GM12878 (cell line): ENCODE data around the gene OR8G5. TPM values are rescaled to one million over a fixed set of nuclear protein-coding genes. Genes with fewer than 3 reads are reported as not detected.

Source experiments
- ATAC-seq: fragments of 200-7000 bp; cut with Tn5 transposase; 3 replicates; pipeline ENCODE4 v1.9.1; 2020; ENCODE audit warnings: mild to moderate bottlenecking, moderate library complexity
- BruUV-seq: library from RNA; stranded (reverse); fragments of 400-500 nt; replicated peaks from 2 replicates; lab custom pipeline; 2021; lab: Mats Ljungman, UMichigan
- CTCF ChIA-PET: fragments of 300-600 bp; sonication (Branson Sonifier 250); formaldehyde crosslinking; extraction: SDS; loops from one replicate; lab custom pipeline; 2021; ENCODE audit warnings: inconsistent platforms; lab: Yijun Ruan, JAX
- POLR2A ChIA-PET: fragments of 350-600 bp; formaldehyde crosslinking; extraction: SDS; loops from one replicate; lab custom pipeline; 2021; ENCODE audit warnings: inconsistent platforms; lab: Charles Lee
- RAD21 ChIA-PET: fragments of 300-600 bp; sonication (Branson Sonifier 250); formaldehyde crosslinking; loops from one replicate; lab custom pipeline; 2023; ENCODE audit warnings: antibody characterized with exemption; ENCODE audit not compliant: unreplicated experiment; lab: Charles Lee
- SMC1A ChIA-PET: fragments of 300-600 bp; sonication (Branson Sonifier 250); formaldehyde crosslinking; loops from one replicate; lab custom pipeline; 2023; ENCODE audit not compliant: unreplicated experiment, uncharacterized antibody; lab: Charles Lee
- DNase-seq: peaks from one replicate; pipeline ENCODE4 v3.0.0-alpha.2; 2011; ENCODE audit warnings: low read depth, low spot score
- FAIRE-seq: peaks from 3 replicates; lab custom pipeline; 2011; peaks lifted over from hg19 to GRCh38; lab: Jason Lieb, UNC
- H2AFZ ChIP-seq: 2 replicates; pipeline ENCODE4 v1.6.0; 2011; ENCODE audit warnings: low read depth, low read length, control low read depth; ENCODE audit not compliant: control insufficient read depth
- H3K27ac ChIP-seq: 2 replicates; pipeline ENCODE4 v1.5.1; 2011; ENCODE audit warnings: control low read depth; ENCODE audit not compliant: control insufficient read depth, insufficient read depth
- H3K27me3 ChIP-seq, 2 experiments: replicated peaks in 1 of 2; 2 replicates each; pipeline versions ENCODE4 v1.6.0 to v1.6.1; 2011; ENCODE audit warnings: low read length in 1 of 2; ENCODE audit not compliant: control insufficient read depth in 2 of 2, insufficient read depth in 2 of 2
- H3K36me3 ChIP-seq, 2 experiments: 2 replicates each; pipeline ENCODE4 v1.5.1; 2011; ENCODE audit warnings: low read length in 1 of 2; ENCODE audit not compliant: control insufficient read depth in 2 of 2, insufficient read depth in 2 of 2
- H3K4me1 ChIP-seq: 2 replicates; pipeline ENCODE4 v1.6.1; 2011; ENCODE audit warnings: mild to moderate bottlenecking, low read length, moderate library complexity, mixed read lengths; ENCODE audit not compliant: control insufficient read depth, insufficient read depth
- H3K4me2 ChIP-seq: 2 replicates; pipeline ENCODE4 v1.6.0; 2011; ENCODE audit warnings: control low read depth; ENCODE audit not compliant: control insufficient read depth, insufficient read depth
- H3K4me3 ChIP-seq: fragments of 200-600 bp; sonication (generic); 2 replicates; pipeline ENCODE4 v1.5.1; 2016
- H3K79me2 ChIP-seq: 2 replicates; pipeline ENCODE4 v1.6.0; 2011; ENCODE audit warnings: low read length; ENCODE audit not compliant: control insufficient read depth, insufficient read depth
- H3K9ac ChIP-seq: 2 replicates; pipeline ENCODE4 v1.8.0; 2011; ENCODE audit warnings: low read length, control low read depth, mixed read lengths; ENCODE audit not compliant: control insufficient read depth, insufficient read depth
- H3K9me3 ChIP-seq: replicated peaks from 3 replicates; pipeline ENCODE4 v1.5.1; 2011; ENCODE audit warnings: mild to moderate bottlenecking, low read length; ENCODE audit not compliant: control insufficient read depth, insufficient read depth
- H4K20me1 ChIP-seq: 2 replicates; pipeline ENCODE4 v1.6.0; 2011; ENCODE audit not compliant: control insufficient read depth, insufficient read depth
- EP300 ChIP-seq, 2 experiments: fragments of 150-350 bp in 1 of 2; IDR thresholded peaks; 2 replicates each; pipeline ENCODE4 v1.6.1; 2011 to 2012; ENCODE audit warnings: low read depth in 2 of 2, low read length in 2 of 2, borderline replicate concordance in 1 of 2, improper control_type of control experiment in 1 of 2, inconsistent platforms in 1 of 2; ENCODE audit not compliant: control insufficient read depth in 1 of 2
- GABPA ChIP-seq: IDR thresholded peaks from 2 replicates; pipeline ENCODE4 v1.6.1; 2014; ENCODE audit warnings: antibody characterized with exemption, low read depth, mild to moderate bottlenecking, inconsistent platforms
- JUNB ChIP-seq: IDR thresholded peaks from 2 replicates; pipeline ENCODE4 v1.6.1; 2016; ENCODE audit warnings: antibody characterized with exemption, mild to moderate bottlenecking
- KAT2A ChIP-seq: conservative IDR thresholded peaks from 2 replicates; pipeline ENCODE4 v1.6.1; 2011; ENCODE audit warnings: low read depth, low read length; ENCODE audit not compliant: control insufficient read depth
- KDM1A ChIP-seq: fragments of 200-600 bp; sonication (generic); IDR thresholded peaks from 2 replicates; pipeline ENCODE4 v1.6.1; 2016; ENCODE audit warnings: borderline replicate concordance
- MYB ChIP-seq: fragments of 150-350 bp; IDR thresholded peaks from 2 replicates; pipeline ENCODE4 v1.6.1; 2014; ENCODE audit warnings: mild to moderate bottlenecking, low read depth, low read length, borderline replicate concordance
- SP1 ChIP-seq: IDR thresholded peaks from one replicate; pipeline ENCODE4 v1.6.1; 2011; ENCODE audit warnings: low read depth, low read length
- SRF ChIP-seq, 2 experiments: IDR thresholded peaks; 2 replicates each; pipeline ENCODE4 v1.6.1; 2011; ENCODE audit warnings: low read depth in 2 of 2, low read length in 2 of 2, mild to moderate bottlenecking in 1 of 2, moderate library complexity in 1 of 2
- SUZ12 ChIP-seq: fragments of 200-600 bp; sonication (generic); IDR thresholded peaks from one replicate; pipeline ENCODE4 v1.6.1; 2018; ENCODE audit warnings: antibody characterized with exemption, mild to moderate bottlenecking; ENCODE audit not compliant: unreplicated experiment
- WGBS: methylation state at CpG from one replicate; pipeline ENCODE4 v1.1.6; 2016; ENCODE audit warnings: low lambda C conversion rate; ENCODE audit not compliant: insufficient replicate concordance, insufficient coverage; ENCODE audit errors: missing lambda C conversion rate; 5-methylcytosine and 5-hydroxymethylcytosine counted together
- in situ Hi-C: fragments of 300-500 bp; cut with MboI; formaldehyde crosslinking; loops from 9 replicates; pipeline ENCODE4 v1.14.3; 2018; ENCODE audit warnings: mixed read lengths
- intact Hi-C: fragments of 100-400 bp; cut with micrococcal nuclease; formaldehyde crosslinking; loops from one replicate; pipeline ENCODE4 v1.14.2; 2022; ENCODE audit not compliant: unreplicated experiment
- polyA plus RNA-seq, 11 experiments: library from polyadenylated mRNA; depleted of rRNA in 4 of 11; unstranded in 6 of 11; stranded (reverse) in 5 of 11; fragments of >200 nt; fragmentation: Nextera tagmentation in 4 of 11; fragmentation: Illumina TruSeq in 1 of 11; extraction: Ambion mirVana in 4 of 11; extraction: Trizol in 1 of 11; gene quantifications; 1 replicate in 1 of 11; 2 replicates in 10 of 11; pipeline versions ENCODE4 v1.2.1 to v1.2.3, GENCODE V29; 2011 to 2016; ENCODE audit warnings: inconsistent platforms in 2 of 11, missing spikeins in 2 of 11, low read depth in 1 of 11
- total RNA-seq, 4 experiments: library from RNA; depleted of rRNA in 3 of 4; stranded (reverse); fragments of >200 nt in 3 of 4; fragmentation: Illumina TruSeq in 1 of 4; extraction: Trizol in 1 of 4; gene quantifications; 2 replicates each; pipeline versions ENCODE4 v1.2.1 to v1.2.3, GENCODE V29; 2013 to 2021
- TF ChIP-seq, protein P1 (sequence below): fragments of 150-350 bp; IDR thresholded peaks from 2 replicates; pipeline ENCODE4 v1.6.1; 2016; ENCODE audit warnings: low read depth, low read length
- TF ChIP-seq, protein P2 (sequence below): fragments of 450-650 bp; IDR thresholded peaks from 2 replicates; pipeline ENCODE4 v1.6.1; 2016; ENCODE audit warnings: mild to moderate bottlenecking, moderate library complexity, borderline replicate concordance

Gene OR8G5
- total and polyA plus RNA-seq, 10 of the 15 experiments (the other 5 are each of a cell fraction or from before 2014, with no cell fraction given) = not detected

DNA sequence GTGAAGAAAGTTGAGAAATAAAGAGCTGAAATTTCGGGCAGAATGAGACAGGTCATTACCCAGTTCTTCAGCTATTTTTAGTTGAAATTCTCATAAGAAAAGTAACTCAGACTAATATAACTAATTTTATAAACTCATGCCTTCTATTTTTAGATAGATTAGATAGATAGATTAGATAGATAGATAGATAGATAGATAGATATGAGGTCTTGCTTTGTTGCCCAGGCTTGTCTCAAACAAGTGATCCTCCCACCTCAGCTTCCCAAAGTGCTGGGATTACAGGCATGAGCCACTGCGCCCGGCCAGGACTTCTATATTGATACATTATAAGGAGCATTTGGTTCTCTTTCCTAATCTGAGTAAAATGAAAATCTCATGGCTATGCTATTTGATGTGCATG lies 42.1 kb upstream of the OR8G5 start:
- DNase-seq (no peak), ATAC-seq (no peak), FAIRE-seq (no peak)
- intact Hi-C loops (no loop called here), in situ Hi-C loops (no loop called here)
- RAD21 ChIA-PET = no interaction called here
- H3K36me3 ChIP-seq = no peaks in the 10 kb centered on the region
- no peaks in the 10 kb centered on the region for H3K79me2 ChIP-seq
- H3K4me1 ChIP-seq = no peaks in the 10 kb centered on the region
- no peaks in the 10 kb centered on the region for H4K20me1 ChIP-seq
- SMC1A ChIA-PET = interaction anchor here (1.0 to 1.3 kb wide), 2 partner anchors 11 to 20 kb away, joined by 3 read pairs; no protein-coding TSS in a partner anchor
- H3K27ac ChIP-seq = no peak overlapping the region
- no TSS peak for BruUV-seq
- 24% methylated on average over 3 of the region's 3 CpGs for WGBS
- POLR2A ChIA-PET = no interaction called here
- no peaks in the 10 kb centered on the region; a peak in 1 of 4 replicates for H3K27me3 ChIP-seq
- TF ChIP-seq MYB (no peak), EP300 (IDR thresholded peaks at IDR 0.05; ENCODE audit: borderline replicate concordance in 1 of 2, control insufficient read depth in 1 of 2, low read depth in 2 of 2, low read length in 2 of 2) (no peak), GABPA (no peak), SUZ12 (no peak), KAT2A (no peak), KDM1A (no peak), SRF (IDR thresholded peaks at IDR 0.05; ENCODE audit: low read depth in 2 of 2, low read length in 2 of 2) (no peak)
- H3K9me3 ChIP-seq = no peaks in the 10 kb centered on the region
- CTCF ChIA-PET = no interaction called here
- H2AFZ ChIP-seq = no peak overlapping the region
- no peak overlapping the region for H3K9ac ChIP-seq
- H3K4me2 ChIP-seq = no peak overlapping the region
- no peak overlapping the region for H3K4me3 ChIP-seq

DNA sequence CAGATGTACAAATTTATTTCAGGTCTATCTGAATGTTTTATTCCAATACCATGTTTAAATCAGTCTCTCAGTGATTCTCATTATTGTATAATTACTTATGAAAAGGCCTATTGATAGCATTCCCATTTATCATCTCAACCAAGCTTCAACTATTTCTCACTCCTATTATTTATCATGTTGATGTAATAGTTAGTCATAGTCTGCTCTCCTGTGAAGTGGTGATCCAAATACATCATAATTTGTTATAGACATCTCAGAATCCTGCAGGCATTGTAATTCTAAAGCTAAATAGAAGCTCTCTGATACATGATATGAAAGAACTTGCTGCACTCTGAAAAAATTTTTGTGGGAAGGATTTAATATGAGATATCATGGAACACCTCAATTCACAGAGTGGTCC lies 37.0 kb upstream of the OR8G5 start:
- RAD21 ChIA-PET = no interaction called here
- FAIRE-seq = no peak
- TF ChIP-seq, protein P1, sequence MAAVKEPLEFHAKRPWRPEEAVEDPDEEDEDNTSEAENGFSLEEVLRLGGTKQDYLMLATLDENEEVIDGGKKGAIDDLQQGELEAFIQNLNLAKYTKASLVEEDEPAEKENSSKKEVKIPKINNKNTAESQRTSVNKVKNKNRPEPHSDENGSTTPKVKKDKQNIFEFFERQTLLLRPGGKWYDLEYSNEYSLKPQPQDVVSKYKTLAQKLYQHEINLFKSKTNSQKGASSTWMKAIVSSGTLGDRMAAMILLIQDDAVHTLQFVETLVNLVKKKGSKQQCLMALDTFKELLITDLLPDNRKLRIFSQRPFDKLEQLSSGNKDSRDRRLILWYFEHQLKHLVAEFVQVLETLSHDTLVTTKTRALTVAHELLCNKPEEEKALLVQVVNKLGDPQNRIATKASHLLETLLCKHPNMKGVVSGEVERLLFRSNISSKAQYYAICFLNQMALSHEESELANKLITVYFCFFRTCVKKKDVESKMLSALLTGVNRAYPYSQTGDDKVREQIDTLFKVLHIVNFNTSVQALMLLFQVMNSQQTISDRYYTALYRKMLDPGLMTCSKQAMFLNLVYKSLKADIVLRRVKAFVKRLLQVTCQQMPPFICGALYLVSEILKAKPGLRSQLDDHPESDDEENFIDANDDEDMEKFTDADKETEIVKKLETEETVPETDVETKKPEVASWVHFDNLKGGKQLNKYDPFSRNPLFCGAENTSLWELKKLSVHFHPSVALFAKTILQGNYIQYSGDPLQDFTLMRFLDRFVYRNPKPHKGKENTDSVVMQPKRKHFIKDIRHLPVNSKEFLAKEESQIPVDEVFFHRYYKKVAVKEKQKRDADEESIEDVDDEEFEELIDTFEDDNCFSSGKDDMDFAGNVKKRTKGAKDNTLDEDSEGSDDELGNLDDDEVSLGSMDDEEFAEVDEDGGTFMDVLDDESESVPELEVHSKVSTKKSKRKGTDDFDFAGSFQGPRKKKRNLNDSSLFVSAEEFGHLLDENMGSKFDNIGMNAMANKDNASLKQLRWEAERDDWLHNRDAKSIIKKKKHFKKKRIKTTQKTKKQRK = no peak
- TF ChIP-seq SP1 = no peak
- no peak for TF ChIP-seq JUNB
- TF ChIP-seq, protein P2, sequence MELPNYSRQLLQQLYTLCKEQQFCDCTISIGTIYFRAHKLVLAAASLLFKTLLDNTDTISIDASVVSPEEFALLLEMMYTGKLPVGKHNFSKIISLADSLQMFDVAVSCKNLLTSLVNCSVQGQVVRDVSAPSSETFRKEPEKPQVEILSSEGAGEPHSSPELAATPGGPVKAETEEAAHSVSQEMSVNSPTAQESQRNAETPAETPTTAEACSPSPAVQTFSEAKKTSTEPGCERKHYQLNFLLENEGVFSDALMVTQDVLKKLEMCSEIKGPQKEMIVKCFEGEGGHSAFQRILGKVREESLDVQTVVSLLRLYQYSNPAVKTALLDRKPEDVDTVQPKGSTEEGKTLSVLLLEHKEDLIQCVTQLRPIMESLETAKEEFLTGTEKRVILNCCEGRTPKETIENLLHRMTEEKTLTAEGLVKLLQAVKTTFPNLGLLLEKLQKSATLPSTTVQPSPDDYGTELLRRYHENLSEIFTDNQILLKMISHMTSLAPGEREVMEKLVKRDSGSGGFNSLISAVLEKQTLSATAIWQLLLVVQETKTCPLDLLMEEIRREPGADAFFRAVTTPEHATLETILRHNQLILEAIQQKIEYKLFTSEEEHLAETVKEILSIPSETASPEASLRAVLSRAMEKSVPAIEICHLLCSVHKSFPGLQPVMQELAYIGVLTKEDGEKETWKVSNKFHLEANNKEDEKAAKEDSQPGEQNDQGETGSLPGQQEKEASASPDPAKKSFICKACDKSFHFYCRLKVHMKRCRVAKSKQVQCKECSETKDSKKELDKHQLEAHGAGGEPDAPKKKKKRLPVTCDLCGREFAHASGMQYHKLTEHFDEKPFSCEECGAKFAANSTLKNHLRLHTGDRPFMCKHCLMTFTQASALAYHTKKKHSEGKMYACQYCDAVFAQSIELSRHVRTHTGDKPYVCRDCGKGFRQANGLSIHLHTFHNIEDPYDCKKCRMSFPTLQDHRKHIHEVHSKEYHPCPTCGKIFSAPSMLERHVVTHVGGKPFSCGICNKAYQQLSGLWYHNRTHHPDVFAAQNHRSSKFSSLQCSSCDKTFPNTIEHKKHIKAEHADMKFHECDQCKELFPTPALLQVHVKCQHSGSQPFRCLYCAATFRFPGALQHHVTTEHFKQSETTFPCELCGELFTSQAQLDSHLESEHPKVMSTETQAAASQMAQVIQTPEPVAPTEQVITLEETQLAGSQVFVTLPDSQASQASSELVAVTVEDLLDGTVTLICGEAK = no peak

More for the DNA sequence above, 37.0 kb upstream of the OR8G5 start:
- ChIA-PET CTCF (interaction anchor here (0.6 to 1.1 kb wide), 2 partner anchors 78 to 147 kb away, joined by 3 to 4 read pairs; no protein-coding TSS in a partner anchor), SMC1A (interaction anchor here (0.8 kb wide), 1 partner anchor 23 kb away, joined by 4 read pairs; no protein-coding TSS in a partner anchor), POLR2A (no interaction called here)
- no peaks in the 10 kb centered on the region for H3K9me3 ChIP-seq
- no peak overlapping the region for H3K4me3 ChIP-seq
- ATAC-seq (no peak), DNase-seq (no peak)
- no peaks in the 10 kb centered on the region for H3K79me2 ChIP-seq
- no TSS peak for BruUV-seq
- no peak overlapping the region for H3K4me2 ChIP-seq
- in situ Hi-C loops = no loop called here
- no peaks in the 10 kb centered on the region for H4K20me1 ChIP-seq
- no peak overlapping the region for H2AFZ ChIP-seq
- intact Hi-C loops = no loop called here
- no peaks in the 10 kb centered on the region for H3K4me1 ChIP-seq
- no peaks in the 10 kb centered on the region; a peak in 1 of 4 replicates for H3K27me3 ChIP-seq
- H3K36me3 ChIP-seq = no peaks in the 10 kb centered on the region
- H3K9ac ChIP-seq = no peak overlapping the region
- H3K27ac ChIP-seq = no peak overlapping the region
